Measurements from ENCODE around the gene SCN4A. TPM values are rescaled to one million over a fixed set of nuclear protein-coding genes. Genes with fewer than 3 reads are reported as not detected.

SCN4A gene
- total RNA-seq, 1 donor from 2014 or later = 0.10 TPM

DNA sequence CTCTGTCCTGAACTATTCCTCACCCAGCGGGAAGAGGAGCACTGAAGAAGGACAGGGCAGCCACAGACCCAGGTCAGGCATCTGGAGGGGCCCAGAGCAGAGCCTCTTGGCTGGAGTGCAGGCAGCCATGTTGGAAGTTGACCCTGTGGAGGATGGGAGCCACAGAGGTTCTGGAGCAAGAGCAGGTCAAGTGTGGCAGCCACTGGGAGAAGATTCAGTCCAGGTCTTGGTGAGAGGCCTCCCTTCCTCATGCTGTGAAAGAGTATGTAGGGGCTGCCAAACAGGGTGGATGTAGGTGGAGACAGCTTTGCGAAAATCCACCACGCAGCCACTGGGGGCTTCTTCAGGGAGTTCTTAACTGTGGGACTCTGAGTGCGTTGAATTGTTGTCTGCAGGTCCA is 40.0 kb downstream of the SCN4A start:
- no peaks in the 10 kb centered on the region for H3K4me1 Mint-ChIP-seq (ENCODE audit: low read depth)
- no peak for TF ChIP-seq CTCF (IDR thresholded peaks at IDR 0.05; ENCODE audit: unreplicated experiment)
- H3K9me3 Mint-ChIP-seq (ENCODE audit: low read depth) = no peaks in the 10 kb centered on the region
- DNase-seq (ENCODE audit: low spot score, unreplicated experiment) = no peak
- no peak overlapping the region for H3K27ac Mint-ChIP-seq
- peaks cover 6% of the 10 kb centered on the region for H3K27me3 Mint-ChIP-seq
- H3K4me3 Mint-ChIP-seq (ENCODE audit: low read depth) = no peak overlapping the region
- no peaks in the 10 kb centered on the region for H3K36me3 Mint-ChIP-seq (ENCODE audit: insufficient read depth)

- Mint-ChIP-seq H3K27me3 (peaks cover 6% of the 10 kb centered on the region), H3K4me1 (ENCODE audit: low read depth) (no peaks in the 10 kb centered on the region), H3K4me3 (ENCODE audit: low read depth) (no peak within 1 kb of the TSS), H3K36me3 (ENCODE audit: insufficient read depth) (no peaks in the 10 kb centered on the region), H3K27ac (no peak within 1 kb of the TSS), H3K9me3 (ENCODE audit: low read depth) (no peaks in the 10 kb centered on the region)
- TF ChIP-seq CTCF (IDR thresholded peaks at IDR 0.05; ENCODE audit: unreplicated experiment) = no peak
- DNase-seq (ENCODE audit: low spot score, unreplicated experiment) = no peak
These were observed 40.6 kb downstream of the SCN4A start, which contains the start of gene CD79B for GRCh38 chr17:63931981-63932561. TSS of gene CD79B (minus strand) at chr17:63932331. CDS start at chr17:63932261, 70 bp downstream.

DNA sequence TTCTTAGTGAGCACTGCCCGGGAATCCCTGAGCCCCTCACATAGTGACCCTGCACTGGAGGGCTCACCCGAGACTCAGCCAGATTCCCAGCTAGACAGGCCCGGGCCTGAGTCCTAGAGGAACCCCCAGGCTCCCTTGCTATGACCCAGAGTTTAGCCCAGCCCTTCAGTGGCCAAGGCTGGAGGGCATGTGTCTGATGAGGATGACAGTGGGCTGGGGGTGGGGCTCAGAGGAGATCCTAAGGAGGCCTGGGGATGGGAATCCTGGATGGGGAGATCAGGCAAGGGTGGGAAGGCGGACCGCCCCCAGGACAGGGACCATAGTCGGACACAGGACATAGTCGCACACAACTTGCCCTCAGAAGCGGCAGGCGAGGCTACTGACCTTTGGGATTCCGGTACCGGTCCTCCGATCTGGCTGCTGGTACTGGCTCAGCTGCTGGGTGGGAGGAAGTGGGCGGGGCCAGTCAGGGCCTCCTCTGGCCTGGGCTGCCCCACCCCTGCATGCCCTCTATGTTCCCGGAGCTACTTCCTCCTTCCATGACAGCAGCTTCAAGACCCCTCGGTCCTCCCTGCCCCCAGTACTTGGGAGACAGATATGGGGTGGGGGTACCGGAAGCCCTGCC is 41.7 kb downstream of the SCN4A start:
- no peak for TF ChIP-seq CTCF (IDR thresholded peaks at IDR 0.05; ENCODE audit: unreplicated experiment)
- H3K4me1 Mint-ChIP-seq (ENCODE audit: low read depth) = no peaks in the 10 kb centered on the region
- H3K36me3 Mint-ChIP-seq (ENCODE audit: insufficient read depth) = no peaks in the 10 kb centered on the region
- no peak for DNase-seq (ENCODE audit: low spot score, unreplicated experiment)
- no peaks in the 10 kb centered on the region for H3K9me3 Mint-ChIP-seq (ENCODE audit: low read depth)
- H3K27me3 Mint-ChIP-seq = peaks cover 4% of the 10 kb centered on the region
- no peak overlapping the region for H3K4me3 Mint-ChIP-seq (ENCODE audit: low read depth)
- no peak overlapping the region for H3K27ac Mint-ChIP-seq

DNA sequence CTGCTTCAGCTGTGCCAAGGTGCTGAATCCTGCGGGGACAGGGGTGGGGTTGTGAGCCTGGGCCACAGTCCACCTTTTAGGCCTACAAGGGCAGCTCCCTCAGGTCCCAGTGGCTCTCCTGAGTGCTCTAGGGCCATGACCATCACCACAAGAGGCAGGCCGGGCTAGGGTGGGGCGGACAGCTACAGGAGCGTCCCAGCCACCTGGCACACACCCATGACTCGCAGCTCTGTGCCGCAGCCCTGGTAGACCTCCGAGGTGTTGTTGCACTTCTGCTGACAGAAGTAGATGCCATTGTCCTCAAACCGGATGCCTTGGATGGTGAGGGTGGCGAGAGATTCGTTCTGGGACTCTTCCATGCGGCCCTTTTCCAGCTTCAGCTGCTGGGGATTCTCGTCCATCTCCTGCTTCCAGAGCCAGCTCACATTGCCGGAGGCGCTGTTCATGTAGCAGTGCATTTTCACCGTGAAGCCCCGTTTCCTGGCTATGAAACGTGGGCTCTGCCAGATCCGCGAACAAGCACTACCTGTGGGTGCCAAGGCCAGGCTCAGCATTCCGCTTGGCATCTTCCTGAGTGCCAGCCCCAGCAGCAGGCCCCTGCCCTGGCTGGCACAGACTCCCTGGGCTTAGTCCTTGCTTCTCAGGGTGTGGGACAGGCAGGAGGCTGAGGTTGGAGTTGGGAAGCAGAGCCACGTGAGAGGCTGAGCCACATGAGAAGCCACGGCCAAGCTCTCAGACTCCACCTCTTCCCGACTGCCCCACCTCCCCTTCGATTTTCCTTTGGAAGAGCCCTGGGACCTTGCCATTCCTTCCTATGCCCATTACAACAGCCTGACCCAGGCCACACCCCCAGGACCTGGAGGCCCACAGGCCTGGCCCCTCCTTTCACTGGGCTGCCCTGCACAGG is 42.6 kb downstream of the SCN4A start:
- no peaks in the 10 kb centered on the region for H3K36me3 Mint-ChIP-seq (ENCODE audit: insufficient read depth)
- no peak overlapping the region for H3K4me3 Mint-ChIP-seq (ENCODE audit: low read depth)
- no peak for TF ChIP-seq CTCF (IDR thresholded peaks at IDR 0.05; ENCODE audit: unreplicated experiment)
- no peaks in the 10 kb centered on the region for H3K4me1 Mint-ChIP-seq (ENCODE audit: low read depth)
- H3K27ac Mint-ChIP-seq = no peak overlapping the region
- no peaks in the 10 kb centered on the region for H3K9me3 Mint-ChIP-seq (ENCODE audit: low read depth)
- H3K27me3 Mint-ChIP-seq = no peaks in the 10 kb centered on the region
- DNase-seq (ENCODE audit: low spot score, unreplicated experiment) = no peak

DNA sequence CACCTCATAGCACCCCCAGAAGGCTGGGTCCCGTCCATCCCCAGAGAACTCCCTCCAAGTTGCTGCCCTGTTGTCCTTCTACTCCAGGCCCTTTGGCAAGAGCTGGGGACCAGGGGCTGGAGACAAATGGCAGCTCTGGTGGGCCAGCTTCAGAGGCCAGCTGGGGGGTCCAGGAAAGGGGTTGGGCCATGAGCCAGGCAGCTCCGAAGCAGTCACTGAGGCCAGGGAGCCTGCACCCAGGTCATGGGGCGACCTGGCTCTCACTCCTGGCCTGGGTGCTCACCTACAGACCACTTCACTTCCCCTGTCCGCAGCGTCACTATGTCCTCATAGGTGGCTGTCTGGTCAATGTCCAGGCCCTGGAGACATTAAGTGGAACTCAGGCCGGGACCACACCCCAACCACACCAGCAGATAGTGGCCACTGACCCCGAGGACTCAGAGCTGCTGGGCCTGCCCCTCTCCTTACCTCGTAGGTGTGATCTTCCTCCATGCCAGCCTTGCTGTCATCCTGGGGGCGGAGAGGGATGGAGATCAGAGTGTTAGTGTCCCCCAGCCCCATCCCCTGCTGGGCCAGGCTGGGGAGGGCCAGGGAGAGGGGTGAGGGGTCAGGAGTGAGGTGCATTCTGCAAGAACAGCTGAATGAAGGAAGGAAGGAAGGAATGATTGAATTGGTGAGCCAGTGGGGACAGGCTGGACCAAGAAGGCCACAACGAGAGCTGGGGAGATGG is 43.6 kb downstream of the SCN4A start:
- no peaks in the 10 kb centered on the region for H3K36me3 Mint-ChIP-seq (ENCODE audit: insufficient read depth)
- DNase-seq (ENCODE audit: low spot score, unreplicated experiment) = no peak
- H3K4me3 Mint-ChIP-seq (ENCODE audit: low read depth) = no peak overlapping the region
- H3K9me3 Mint-ChIP-seq (ENCODE audit: low read depth) = no peaks in the 10 kb centered on the region
- H3K4me1 Mint-ChIP-seq (ENCODE audit: low read depth) = no peaks in the 10 kb centered on the region
- H3K27me3 Mint-ChIP-seq = no peaks in the 10 kb centered on the region
- H3K27ac Mint-ChIP-seq = no peak overlapping the region
- TF ChIP-seq CTCF (IDR thresholded peaks at IDR 0.05; ENCODE audit: unreplicated experiment) = no peak
